CD4-positive, alpha-beta T cell treated with Interleukin-12 subunit alpha and Interleukin-12 subunit beta, for 1 hour (primary cell): ENCODE measurements around the gene SLC39A5.
"Not testable (repeated sequence)": the region's sequence is repeated elsewhere in the genome, so short reads cannot be mapped to it uniquely, and the experiment has no call there.

Experiments used
- DNase-seq: peaks from one replicate; pipeline ENCODE4 v3.0.0-alpha.2; 2020

SLC39A5 gene, protein sequence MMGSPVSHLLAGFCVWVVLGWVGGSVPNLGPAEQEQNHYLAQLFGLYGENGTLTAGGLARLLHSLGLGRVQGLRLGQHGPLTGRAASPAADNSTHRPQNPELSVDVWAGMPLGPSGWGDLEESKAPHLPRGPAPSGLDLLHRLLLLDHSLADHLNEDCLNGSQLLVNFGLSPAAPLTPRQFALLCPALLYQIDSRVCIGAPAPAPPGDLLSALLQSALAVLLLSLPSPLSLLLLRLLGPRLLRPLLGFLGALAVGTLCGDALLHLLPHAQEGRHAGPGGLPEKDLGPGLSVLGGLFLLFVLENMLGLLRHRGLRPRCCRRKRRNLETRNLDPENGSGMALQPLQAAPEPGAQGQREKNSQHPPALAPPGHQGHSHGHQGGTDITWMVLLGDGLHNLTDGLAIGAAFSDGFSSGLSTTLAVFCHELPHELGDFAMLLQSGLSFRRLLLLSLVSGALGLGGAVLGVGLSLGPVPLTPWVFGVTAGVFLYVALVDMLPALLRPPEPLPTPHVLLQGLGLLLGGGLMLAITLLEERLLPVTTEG

GRCh38 chr12:56229916-56230431, at the start of gene SLC39A5:
SLC39A5 (plus strand) TSS chr12:56230051; CDS start chr12:56231275, 1,224 bp downstream.
- no peak for DNase-seq

DNA sequence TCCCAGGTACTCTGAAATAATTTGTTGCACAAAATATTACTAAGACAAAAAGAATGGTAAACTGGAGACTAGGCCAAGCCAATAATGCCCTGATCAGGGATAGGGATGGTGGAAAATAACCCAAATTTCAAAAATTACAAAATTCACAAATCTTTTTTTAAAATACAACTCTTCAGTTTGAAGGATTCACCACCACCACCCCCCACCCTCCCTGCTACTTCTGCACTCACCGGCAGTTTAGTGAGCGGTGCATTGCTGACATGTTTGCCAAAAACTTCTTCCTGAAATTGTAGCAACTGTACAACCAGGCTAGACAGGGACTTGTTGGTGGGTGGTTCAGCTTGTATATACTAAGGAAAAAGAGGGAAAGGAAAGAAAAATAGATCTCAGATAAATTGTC, 42.9 kb upstream of the SLC39A5 start:
- no peak for DNase-seq

DNA sequence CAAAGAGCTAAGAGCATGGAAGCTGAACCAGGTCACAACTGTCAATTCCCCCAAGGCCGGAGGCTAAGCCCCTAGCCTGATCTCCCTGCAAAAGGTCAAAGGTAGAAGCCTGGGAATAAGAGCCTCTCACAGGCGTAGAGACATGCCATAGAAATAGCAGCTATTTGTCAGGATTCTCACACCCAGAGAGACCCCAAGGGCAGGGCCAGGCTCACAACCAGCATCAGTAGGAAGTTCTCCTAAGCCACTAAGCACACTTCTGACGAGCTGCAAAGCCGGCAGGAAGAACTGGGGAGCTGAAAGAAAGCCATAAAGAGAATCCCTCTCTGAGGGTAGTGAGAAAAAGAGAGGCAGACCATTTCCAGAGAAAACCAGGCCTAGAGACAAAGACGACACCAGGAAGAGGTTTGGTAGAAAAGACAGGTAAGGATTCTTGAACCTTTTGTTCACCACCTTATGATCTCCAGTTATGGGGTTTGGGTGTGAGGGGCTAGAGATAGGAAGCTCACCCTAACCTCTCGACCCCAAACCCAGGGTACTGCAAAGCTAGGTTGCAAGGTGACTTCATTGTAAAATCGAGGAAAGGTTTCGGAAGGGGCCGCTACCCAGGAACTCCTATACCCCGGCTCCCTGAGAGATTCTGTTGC, 41.6 kb upstream of the SLC39A5 start:
- DNase-seq: no peak

- DNase-seq: no peak
These were observed 41.1 kb upstream of the SLC39A5 start for GRCh38 chr12:56188778-56189098.

GRCh38 chr12:56189099-56189917, 40.5 kb upstream of the SLC39A5 start, which contains the start of gene SMARCC2:
SMARCC2 (minus strand) TSS chr12:56189483; CDS start chr12:56189461, 22 bp downstream.
- DNase-seq: peak; percentile 90

DNA sequence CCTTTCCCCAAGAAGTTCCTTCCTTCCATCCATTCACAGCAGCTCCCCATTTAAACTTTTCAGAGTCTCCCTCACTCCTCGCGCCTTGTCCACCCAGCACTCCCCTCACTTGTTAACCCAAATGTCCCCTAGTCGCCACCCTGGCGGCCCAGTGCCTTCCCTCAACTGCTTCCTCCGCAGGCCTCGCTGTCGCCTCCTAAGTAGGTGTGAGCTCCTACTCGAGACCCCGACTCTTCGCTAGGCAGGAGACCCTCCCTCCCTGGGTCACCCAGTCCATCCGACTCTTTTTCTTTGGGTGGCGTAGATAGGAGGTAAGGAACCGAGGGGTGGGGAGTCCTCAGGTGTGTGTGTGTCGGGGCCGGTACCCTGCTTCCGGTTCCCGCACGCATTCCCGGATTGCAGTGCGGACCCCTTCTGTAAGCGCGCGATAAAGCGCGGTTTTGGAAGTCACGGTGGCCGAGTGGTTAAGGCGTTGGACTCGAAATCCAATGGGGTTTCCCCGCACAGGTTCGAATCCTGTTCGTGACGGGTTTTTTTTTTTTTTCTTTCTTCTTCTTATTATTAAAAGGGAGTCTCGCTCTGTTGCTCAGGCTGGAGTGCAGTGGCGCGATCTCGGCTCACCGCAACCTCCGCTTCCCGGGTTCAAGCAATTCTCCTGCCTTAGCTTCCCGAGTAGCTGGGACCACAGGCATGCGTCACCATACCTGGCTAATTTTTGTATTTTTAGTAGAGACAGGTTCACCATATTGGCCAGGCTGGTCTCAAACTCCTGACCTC, 39.7 kb upstream of the SLC39A5 start:
- peak; percentile 82 for DNase-seq

GRCh38 chr12:56190695-56191155, 39.1 kb upstream of the SLC39A5 start:
- no peak for DNase-seq

- DNase-seq: no peak
These were observed 37.3 kb upstream of the SLC39A5 start for GRCh38 chr12:56192582-56192981.

- DNase-seq: peak; percentile 83
These were observed 36.7 kb upstream of the SLC39A5 start for GRCh38 chr12:56193025-56193578.

GRCh38 chr12:56196818-56197550, 32.9 kb upstream of the SLC39A5 start:
- not testable (repeated sequence) for DNase-seq

GRCh38 chr12:56197921-56198635, 31.8 kb upstream of the SLC39A5 start:
- no peak for DNase-seq

- no peak for DNase-seq
These were observed 31.0 kb upstream of the SLC39A5 start for GRCh38 chr12:56198836-56199235.

DNA sequence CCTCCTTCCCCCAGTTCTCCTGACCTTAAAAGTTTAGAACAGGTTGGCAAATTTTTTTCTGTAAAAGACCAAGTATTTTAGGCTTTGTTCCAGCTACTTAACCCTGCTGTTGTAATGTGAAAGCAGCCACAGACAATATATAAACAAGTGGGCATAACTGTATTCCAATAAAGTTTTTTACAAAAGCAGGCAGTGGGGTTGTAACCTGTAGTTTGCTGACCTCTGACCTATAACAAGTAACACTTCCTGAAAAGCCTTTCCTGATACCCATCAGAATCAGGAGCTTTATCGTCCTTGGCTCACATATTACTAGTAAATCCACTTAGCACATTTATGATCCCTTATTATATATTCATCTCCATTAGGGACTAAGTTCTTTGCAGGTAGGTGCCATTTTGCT, 27.5 kb upstream of the SLC39A5 start:
- DNase-seq: no peak

GRCh38 chr12:56202838-56203237, 27.0 kb upstream of the SLC39A5 start:
- DNase-seq: no peak

DNA sequence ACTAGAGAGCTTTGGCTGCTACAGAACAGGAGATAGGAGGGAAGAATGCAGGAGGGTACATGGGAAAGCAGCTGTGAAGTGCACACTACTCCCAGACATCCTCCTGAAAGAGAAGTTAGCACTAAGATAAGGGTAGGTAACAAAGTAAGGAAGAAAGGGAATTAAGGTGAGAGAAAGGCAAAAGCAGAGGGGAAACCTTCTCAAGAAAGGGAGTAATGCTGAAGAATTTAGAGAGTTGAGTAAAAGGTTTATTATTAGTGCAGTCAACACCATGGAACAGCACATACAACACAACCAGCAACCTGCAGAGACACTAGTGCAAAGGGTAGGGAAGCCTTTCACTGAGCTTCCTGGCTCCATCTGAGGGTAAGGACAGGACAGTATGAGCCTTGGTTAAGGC, 25.6 kb upstream of the SLC39A5 start:
- no peak for DNase-seq

DNA sequence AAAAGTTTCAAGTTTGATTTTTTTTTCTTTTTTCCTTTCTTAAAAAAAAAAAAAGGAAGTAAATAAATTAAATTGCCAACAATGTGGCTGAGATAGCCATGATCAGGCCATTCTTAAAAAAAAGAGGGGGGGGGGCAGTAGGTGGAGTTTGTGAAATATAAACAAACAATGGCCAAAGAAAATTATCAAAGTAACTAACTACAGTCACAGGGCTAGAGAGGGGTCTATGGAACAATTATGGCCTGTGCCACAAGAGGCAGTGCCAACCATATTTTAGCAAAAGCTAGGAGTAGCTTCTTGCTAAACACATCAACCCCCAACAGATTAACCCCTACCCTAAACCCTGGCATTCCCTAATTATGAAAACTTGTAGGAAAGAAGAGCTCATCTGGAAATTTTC, 24.4 kb upstream of the SLC39A5 start:
- no peak for DNase-seq

DNA sequence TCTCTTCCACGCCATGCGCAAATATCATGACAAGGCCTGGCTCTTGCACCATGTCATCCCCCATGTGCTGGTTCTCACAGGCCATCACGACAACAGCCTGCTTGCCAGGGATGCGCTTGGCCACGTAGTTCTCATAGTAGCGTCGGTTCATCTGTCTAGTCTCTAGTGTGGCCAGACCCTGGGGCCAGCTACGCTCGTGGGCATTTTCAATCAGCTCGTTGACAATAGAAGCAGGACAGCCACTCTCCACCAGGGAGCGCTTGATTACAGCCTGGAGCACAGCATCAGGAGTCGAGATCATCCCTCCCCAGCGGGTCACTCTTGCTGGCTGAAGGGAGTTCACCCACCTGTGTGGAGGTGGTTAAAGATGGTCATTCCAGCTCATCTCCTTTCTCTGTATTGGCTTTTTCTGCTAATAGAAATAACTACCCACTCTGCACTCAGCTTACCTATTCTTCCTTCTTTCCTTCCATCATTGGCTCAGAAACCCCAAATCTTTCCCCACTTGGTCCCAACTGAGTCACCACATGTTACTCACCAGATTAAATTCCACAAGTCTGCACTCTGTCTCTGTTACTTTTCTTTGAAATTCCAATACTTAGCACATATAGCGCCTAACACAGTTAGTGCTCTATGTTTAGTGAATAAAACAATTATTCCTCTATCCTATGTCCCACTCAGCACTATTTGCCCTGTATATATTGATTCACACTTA, 23.2 kb upstream of the SLC39A5 start:
- peak; percentile 43 for DNase-seq

GRCh38 chr12:56208006-56208405, 21.8 kb upstream of the SLC39A5 start:
- DNase-seq: no peak

GRCh38 chr12:56212361-56212760, 17.5 kb upstream of the SLC39A5 start:
- DNase-seq: no peak

- DNase-seq: no peak
These were observed 16.0 kb upstream of the SLC39A5 start for GRCh38 chr12:56213878-56214277.
